Forelimb muscle (tissue), 1 donor: ENCODE results near the gene TEX44. TPM values are rescaled to one million over a fixed set of nuclear protein-coding genes. Genes with fewer than 3 reads are reported as not detected.
"Not testable (repeated sequence)": the region's sequence is repeated elsewhere in the genome, so short reads cannot be mapped to it uniquely, and the experiment has no call there.

Source experiments
- DNase-seq: peaks from one replicate; pipeline ENCODE4 v3.0.0-alpha.2; 2013; ENCODE audit warnings: low read depth
- polyA plus RNA-seq: library from polyadenylated mRNA; unstranded; fragments of 120-200 nt; gene quantifications from one replicate; pipeline ENCODE4 v1.2.1, GENCODE V29; 2013; ENCODE audit not compliant: insufficient read length

Gene TEX44
- polyA plus RNA-seq, 1 donor = not detected

DNA sequence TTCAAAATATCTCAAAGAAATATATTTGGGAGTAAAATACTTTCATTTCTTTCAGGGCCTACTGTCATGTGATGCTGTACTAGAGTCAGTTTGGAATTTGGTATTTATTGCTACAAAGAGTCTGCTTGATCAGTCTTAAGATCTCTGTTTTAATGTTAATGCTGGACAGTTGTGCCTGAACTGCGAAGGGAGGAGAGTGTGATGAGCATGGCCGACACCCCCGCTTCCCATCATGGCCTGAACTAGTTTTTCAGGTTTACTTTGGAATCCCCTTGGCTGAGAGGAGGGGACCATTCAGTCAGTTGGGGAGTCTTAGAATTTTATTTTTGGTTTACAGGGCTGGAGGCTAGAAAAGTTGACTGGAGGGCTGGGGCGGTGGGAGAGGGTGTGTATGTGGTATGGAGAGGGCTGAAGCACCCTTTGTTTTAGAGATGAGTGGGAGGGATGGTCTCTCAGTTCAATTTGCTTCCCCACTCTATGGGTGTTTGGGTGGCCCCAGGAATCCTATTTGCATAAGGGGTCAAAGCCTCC lies 20.9 kb upstream of the TEX44 start:
- no peak for DNase-seq

DNA sequence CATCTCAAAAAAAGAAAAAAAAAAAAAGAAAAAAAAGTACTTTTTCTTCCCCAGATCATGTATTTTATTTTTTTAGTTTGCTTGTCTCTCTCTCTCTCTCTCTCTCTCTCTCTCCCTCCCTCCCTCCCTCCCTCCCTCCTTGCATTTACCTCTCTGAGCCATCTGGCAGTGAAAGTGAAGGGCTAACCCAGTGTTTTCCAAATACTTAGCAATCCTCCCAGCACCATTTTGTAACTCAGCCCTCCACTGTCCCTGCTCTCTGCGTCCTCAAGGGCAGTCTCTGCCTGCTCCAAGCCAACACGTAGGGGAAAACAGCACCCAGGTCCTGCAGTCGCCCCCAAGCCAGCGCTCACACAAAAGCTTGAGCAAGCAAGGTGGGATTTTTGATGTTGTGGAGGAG lies 19.6 kb upstream of the TEX44 start:
- no peak for DNase-seq

DNA sequence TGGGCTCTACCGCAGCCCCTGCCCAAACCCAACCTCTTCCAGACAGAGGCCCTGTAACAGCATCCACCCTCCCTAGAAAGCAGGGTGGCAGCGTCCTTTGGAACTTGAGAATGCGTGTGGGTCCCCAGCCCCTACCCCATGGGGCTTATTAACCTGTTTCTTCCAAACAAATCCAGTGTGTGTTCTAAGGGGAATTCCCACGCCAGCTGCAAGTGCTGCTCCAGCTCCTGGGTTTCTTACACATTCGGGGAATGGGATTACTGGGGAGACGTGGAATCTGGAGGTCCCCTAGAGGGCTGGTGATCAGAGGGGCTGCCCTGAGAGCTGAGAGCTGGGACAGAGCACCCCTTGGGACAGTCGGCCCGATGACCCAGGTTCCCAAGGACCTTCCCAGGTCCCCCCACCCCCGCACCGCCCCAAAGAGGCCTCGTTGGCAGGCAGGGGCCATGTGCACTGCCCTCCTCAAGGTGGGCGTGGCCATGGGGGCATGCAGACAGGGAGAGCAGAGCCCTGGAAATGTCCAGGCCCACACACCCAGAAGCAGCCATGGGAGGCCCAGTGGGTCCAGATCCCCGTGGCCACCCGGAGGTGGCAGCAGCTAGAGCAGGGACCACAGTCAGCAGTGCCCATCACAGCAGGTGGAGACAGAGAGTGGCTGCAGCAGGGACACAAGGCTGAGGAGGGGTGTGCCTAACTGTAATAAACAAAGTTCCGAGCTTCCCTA lies 18.8 kb upstream of the TEX44 start:
- DNase-seq = no peak

DNA sequence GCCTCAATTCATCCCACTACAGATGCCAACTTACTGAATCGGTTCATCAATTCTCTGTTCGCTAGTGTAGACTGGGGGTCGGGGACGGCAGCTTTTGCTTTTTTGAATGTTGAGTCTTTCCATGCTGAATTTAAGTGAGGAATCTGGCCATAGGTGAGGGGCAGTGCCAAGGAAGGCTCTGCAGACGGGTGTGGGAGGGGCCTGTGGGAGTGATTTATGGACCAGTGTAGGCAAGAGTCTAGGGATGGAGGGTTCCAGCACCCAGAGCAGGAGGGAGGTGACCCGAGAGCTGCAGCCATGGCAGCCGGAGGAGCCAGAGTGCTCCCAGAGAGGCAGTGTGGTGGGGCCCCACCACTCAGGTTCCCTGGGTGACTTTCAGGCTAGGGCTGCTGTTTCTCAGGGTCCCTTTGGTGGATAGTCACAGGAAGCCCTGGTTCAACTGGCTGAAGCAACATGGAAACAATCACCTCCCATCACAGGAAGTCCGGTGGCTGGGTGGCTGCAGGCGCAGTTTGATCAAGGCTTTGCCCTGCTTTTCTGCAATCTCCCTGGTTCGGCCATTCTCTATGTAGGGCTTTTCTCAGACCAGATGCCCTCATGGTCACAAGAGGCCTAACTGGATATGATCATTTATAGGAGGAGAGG lies 16.9 kb upstream of the TEX44 start:
- no peak for DNase-seq

DNA sequence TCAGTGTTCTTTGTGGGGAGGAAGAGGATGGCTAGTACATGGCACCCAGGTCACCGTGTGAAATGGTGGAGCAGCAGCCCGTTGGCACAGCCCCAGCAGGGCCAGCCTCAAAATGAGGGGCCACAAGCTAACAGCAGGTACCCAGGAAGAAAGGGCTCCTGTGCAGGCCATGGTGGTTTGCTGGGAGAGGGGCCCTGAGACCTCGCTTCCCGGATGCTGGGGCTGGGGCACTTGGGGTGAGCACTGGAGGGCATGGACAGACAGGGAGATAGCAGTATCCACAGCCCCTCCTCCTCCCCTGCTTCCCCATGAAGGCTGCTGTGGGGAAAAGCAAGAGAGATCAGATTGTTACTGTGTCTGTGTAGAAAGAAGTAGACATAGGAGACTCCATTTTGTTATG lies 16.2 kb upstream of the TEX44 start:
- DNase-seq = no peak

DNA sequence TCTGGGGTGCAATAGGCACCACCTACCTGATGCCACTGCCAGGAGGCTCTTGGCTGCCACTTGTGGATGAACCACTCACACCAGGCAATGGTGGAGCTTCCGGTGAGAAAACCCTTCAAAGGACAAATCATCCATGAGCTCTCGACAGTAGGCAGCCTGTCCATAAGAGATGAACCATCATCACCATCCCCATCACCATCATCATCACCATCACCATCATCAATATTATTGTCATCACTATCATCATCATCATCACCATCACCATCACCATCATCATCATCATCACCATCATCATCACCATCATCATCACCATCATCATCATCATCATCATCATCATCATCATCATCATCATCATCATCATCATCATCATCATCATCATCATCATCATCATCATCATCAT lies 14.0 kb upstream of the TEX44 start:
- not testable (repeated sequence) for DNase-seq

DNA sequence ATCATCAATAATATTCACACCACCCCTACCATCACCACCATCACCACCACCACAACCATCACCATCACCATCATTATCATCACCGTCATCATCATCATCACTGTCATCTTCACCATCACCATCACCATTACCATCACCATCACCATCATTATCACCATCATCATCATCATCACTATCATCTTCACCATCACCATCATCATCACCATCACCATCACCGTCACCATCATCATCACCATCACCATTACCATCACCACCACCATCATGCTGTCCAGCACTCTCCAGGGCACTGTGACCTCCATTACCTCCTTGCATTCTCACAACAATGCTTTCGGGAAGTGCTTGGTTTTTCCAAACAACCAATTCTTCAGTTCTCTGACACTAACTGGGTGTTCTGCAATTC lies 13.1 kb upstream of the TEX44 start:
- no peak for DNase-seq

DNA sequence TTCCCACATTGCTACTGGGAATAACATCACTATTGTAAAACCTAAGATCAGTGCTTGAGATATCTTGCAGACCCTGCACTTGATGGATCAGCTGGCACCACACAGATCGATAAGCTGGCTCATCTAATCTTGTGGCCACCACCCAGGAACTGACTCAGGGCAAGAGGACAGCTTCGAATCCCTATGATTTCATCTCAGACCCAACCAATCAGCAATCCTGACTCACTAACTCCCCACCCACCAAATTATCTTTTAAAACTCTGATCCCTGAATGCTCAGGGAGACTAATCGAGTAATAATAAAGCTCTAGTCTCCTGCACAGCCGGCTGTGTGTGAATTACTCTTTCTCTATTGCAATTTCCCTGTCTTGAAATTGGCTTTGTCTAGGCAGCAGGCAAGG lies 11.3 kb upstream of the TEX44 start:
- no peak for DNase-seq

DNA sequence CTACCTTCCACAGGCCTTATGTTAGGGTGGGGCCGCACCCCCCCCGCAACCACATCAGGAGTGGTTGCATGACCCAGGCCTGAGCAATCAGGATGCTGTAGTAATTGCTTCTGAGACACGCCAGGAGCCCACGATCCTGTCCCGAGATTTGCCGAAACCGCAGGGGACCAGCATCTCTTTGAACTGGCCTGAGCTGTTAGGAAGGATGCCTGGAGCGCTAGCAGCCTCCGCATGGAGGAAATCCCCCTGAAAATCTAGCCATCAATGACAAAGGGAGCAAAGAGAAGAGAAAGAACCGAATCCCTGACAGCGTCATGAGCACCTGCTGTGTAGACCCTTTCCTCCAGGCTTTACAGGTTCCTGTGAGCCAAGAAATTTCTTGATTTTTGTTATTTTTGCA lies 8.7 kb upstream of the TEX44 start:
- DNase-seq = no peak

DNA sequence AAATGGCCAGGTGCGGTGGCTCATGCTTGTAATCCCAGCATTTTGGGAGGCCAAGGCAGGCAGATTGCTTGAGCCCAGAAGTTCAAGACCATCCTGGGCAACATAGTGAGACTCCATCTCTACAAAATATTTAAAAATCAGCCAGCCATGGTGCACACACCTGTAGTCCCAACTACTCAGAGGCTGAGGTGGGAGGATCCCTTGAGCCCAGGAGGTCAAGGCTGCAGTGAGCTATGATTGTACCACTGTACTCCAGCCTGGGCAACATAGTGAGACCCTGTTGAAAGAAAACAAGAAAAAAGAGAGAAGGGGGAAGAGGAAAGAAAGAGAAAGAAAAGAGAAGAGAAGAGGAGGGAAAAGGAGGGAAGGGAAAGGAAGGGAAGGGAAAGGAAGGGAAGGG lies 4.9 kb upstream of the TEX44 start:
- not testable (repeated sequence) for DNase-seq

DNA sequence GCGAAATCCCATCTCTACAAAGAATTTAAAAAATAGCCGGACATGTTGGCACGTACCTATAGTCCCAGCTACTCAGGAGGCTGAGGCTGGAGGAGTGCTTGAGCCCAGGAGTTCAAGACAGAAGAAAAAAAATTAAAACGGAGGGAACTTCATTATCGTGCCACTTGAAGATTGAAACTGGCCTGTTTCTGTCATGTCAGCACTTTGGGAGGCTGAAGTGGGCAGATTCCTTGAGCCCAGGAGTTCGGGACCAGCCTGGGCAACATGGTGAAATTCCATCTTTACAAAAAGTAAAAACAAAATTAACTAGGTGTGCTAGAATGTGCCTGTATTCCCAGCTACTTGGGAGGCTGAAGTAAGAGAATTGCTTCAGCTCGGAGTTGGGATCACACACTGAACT lies 3.0 kb upstream of the TEX44 start:
- DNase-seq = no peak

DNA sequence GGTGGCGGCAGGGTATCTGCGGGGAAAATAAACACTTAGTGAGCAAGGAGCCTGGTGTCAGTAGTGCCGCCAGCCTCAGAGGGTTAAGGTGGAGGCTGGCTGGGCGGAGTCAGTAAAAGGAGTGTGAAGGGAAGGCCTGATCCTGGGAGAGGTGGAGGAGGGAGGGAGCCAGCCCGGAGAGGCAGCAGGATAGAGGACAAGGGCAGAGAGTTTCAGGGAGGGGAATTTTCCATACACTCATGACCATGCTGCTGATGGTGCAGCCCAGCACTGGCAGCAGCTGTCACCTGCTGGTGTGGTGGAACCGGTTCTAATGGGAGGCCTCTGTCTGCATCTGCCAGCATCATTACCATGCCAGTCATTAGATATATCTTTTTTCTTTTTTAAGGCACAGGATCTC lies 2.0 kb upstream of the TEX44 start:
- no peak for DNase-seq

DNA sequence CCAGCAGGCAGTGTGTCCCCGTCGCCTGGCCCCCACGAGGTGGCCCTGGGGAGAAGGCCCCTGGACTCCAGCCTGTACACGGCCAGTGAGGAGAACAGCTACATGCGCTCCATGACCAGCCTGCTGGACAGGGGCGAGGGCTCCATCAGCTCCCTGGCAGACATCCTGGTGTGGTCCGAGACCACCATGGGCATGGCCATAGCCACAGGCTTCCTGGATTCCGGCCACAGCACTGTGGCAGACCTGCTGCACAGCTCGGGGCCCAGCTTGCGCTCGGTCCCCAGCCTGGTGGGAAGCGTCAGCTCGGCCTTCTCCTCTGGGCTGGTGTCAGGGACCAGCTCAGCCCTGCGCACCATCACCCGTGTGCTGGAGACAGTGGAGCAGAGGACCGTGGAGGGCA lies 1.0 kb downstream of the TEX44 start:
- DNase-seq = no peak

DNA sequence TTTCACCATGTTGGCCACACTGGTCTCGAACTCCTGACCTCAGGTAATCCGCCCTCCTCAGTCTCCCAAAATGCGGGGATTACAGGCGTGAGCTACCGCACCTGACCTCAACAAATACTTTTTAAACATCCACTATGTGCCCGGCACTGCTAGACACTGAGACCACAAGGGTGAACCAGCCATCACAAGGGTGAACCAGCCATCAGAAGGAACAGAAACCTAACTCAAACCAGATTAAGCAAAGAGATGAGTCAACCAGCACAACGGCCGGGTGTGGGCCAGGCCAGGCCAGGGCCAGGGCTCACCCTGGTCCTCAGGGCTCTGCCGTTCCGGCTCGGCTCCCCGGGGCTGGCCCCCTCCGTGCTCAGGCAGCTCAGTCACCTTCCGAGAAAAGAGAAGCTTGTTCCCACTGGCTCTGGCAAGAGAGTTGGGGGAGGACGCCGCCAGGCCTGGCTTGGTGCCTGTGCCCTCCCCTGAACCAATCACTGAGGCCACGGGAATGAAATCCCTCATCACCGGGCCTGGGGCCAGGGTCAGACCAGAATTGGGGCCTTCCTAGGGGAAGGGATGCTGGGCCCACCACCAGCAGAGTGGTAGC lies 4.4 kb downstream of the TEX44 start:
- no peak for DNase-seq

DNA sequence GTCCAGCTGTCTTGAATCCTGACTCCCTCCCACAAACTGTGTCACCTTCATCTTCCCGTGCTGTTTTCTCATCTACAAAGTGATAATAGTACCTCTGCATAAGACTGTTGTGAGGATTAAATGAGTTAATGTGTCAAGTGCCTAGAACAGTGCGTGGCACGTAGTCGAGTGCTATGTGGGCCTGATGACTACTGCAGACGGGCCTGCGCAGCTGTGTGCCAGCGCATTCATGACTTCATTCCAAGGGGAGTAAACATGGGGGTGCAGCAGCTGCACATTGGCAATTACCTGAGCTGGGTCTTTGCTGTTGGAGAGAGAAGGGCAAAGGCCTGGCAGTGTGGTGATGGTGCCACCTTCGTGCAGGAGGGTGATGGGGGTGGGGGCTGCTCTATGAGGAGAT lies 5.0 kb downstream of the TEX44 start:
- no peak for DNase-seq

DNA sequence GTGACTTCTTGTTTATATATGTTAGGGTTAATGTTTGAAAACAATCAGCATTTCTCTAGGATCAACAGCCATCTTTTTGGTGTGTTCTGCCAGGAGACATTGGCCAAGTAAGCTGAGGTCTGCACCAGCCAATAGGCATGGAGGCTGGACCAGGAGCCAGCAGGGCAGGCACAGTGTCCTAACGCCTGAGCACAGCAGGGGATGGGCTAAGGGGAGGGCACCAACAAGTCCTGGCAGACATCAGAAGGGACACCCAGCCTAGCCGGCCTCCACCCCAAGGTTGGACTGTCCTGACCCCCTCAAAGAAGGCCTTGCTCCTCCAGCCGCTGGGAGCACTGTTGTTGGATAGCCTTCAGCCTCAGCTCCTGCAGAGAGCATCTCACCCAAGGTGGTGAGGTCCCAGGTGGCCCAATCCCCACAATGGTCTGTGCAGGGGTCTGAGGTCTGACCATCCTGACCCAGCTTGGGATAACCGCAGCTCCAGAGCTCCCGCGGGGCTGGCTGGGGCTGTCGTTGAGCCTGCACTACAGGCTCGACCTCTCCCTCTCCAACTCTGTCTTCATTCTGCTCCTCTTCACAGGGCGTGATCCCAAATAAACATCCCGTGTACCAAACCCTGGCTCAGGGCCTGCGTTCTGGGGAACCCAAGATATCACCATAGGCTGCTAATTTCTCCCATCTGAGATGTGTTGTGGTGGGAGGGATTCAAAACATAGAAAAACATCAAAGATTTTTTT lies 8.1 kb downstream of the TEX44 start:
- no peak for DNase-seq

DNA sequence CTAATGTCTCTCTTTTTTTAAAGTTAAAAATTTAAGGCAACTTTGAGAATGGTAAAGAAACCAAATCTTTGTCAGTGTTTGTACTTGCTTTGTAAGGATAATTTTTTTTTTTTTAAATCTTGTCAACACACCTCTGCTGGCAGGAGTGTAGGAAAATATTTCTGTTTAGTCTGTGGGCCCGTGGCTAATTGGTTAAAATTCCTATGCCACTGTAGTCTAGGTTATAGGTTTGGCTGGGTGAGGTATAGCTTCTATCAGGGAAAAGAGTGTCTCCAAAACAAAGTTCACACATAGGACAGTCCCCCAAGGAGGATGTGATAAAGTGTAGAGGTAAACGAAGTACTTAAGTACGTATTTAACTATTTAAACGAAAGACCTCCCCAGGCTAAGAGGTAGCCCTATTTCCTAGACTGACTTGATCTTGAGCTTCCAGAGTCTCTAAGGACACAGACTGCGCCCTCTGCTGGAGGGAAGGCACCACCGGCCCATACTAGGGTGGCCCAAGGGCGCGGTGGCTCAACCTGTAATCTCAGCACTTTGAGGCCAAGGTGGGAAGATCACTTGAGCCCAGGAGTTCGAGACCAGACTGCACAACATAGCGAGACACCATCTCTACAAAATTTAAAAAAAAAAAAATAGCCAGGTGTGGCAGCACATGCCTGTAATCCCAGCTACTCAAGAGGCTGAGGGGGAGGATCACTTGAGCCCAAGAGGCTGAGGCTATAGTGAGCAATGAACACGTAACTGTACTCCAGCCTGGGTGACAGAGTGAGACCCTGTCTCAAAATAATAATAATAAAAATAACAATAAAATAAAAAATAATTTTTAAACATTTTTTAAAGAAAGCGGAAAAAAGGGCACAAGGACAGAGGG lies 8.9 kb downstream of the TEX44 start:
- no peak for DNase-seq

DNA sequence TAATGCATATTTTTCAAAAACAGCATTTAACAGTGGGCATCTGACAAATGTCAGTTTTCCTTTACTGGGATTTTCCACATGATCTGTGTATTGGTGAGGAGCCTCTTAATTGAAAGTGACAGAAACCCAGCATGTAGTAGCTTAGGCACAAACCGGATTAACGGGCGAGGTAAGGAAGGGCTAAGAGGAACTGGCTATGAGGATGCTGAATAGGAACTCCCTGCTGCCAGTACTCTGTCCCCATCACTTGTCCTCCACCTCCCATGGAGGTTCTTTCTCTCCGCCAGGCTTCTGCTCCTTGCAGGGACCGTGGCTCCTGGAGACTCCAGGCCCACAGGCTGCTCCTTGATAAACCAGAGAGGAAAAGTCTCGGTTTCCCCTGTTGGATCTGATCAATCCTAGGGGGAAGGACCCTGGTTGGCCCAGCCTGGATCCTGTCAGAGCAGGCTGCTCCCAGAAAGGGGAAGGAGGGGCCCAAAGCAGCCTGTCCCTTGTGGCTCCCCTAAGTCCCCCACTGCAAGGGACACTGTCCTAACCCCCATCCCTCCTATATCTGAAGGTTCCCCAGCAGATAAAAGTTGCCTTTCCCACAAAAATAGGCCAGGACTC lies 10.3 kb downstream of the TEX44 start:
- no peak for DNase-seq

DNA sequence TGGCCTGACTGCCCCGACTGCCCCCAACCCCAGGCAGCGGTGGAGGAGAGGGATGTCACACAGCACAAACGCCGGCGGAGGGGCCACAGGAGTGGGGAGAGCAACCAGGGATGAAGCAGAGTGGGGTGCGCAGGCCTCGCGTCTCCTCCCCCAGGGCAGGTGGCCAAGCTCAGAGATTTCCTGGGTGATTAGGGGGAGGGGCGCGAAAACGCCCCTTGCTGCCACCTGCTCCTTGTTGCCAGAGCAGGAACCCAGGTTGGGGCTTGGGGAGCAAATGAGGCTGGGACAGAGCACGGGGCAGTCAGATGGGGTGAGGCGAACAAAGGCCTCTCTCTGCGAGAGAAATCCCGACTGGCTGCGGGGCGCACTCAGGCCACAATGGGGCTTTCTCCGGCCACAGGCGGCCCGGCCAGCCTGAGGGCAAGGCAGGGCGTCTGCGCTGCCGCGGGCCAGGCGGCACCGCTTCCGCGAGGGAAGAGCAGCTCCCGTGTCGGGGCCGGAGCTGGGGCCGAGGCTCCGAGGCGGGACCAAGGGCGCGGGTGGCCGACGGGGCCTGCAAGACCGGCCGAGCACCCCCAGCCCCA lies 11.5 kb downstream of the TEX44 start:
- DNase-seq = no peak
